ENCODE data around the gene PIGS. TPM values are rescaled to one million over a fixed set of nuclear protein-coding genes. Genes with fewer than 3 reads are reported as not detected.
A peak's percentile ranks its signal among the peaks of the same experiment; 100 is the strongest.

The PIGS gene
- total and polyA plus RNA-seq, 2 of the 13 experiments (the other 11 are each of a cell fraction or from before 2014, with no cell fraction given), result 31.7 to 42.6 TPM

GRCh38 chr17:28570716-28571360, 486 bp downstream of the PIGS start (continued):
- TF ChIP-seq PTBP1 (IDR thresholded peaks at IDR 0.05; ENCODE audit: low read depth, low read length, poor library complexity, severe bottlenecking), result no peak
- 0 out of 2 replicates have a peak, but pooled peaks have one; percentile 15 for TF ChIP-seq PITX1 (CRISPR knock-in tag; IDR thresholded peaks at IDR 0.05)
- 0 out of 2 replicates have a peak, but pooled peaks have one; percentile 33 for TF ChIP-seq ZNF547 (CRISPR knock-in tag; IDR thresholded peaks at IDR 0.05)
- no peak for TF ChIP-seq HNRNPL (IDR thresholded peaks at IDR 0.05; ENCODE audit: low read depth, low read length)
- TF ChIP-seq WIZ (CRISPR knock-in tag; IDR thresholded peaks at IDR 0.05), result no peak
- TF ChIP-seq ZNF709 (CRISPR knock-in tag; IDR thresholded peaks at IDR 0.05), result no peak
- TF ChIP-seq, protein P1, sequence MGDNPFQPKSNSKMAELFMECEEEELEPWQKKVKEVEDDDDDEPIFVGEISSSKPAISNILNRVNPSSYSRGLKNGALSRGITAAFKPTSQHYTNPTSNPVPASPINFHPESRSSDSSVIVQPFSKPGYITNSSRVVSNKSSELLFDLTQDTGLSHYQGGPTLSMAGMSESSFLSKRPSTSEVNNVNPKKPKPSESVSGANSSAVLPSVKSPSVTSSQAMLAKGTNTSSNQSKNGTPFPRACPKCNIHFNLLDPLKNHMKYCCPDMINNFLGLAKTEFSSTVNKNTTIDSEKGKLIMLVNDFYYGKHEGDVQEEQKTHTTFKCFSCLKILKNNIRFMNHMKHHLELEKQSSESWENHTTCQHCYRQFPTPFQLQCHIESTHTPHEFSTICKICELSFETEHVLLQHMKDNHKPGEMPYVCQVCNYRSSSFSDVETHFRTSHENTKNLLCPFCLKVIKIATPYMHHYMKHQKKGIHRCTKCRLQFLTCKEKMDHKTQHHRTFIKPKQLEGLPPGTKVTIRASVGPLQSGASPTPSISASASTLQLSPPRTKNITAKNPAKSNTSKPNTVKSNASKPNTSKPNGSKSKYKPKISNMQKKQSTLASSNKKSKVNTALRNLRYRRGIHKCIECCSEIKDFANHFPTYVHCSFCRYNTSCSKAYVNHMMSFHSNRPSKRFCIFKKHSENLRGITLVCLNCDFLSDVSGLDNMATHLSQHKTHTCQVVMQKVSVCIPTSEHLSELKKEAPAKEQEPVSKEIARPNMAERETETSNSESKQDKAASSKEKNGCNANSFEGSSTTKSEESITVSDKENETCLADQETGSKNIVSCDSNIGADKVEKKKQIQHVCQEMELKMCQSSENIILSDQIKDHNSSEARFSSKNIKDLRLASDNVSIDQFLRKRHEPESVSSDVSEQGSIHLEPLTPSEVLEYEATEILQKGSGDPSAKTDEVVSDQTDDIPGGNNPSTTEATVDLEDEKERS (CRISPR knock-in tag; IDR thresholded peaks at IDR 0.05), result no peak
- TF ChIP-seq ZNF276 (CRISPR knock-in tag; IDR thresholded peaks at IDR 0.05; ENCODE audit: low read depth), result no peak
- no peak for TF ChIP-seq RFX5 (IDR thresholded peaks at IDR 0.05; ENCODE audit: low read depth, low read length)
- TF ChIP-seq, protein P2, sequence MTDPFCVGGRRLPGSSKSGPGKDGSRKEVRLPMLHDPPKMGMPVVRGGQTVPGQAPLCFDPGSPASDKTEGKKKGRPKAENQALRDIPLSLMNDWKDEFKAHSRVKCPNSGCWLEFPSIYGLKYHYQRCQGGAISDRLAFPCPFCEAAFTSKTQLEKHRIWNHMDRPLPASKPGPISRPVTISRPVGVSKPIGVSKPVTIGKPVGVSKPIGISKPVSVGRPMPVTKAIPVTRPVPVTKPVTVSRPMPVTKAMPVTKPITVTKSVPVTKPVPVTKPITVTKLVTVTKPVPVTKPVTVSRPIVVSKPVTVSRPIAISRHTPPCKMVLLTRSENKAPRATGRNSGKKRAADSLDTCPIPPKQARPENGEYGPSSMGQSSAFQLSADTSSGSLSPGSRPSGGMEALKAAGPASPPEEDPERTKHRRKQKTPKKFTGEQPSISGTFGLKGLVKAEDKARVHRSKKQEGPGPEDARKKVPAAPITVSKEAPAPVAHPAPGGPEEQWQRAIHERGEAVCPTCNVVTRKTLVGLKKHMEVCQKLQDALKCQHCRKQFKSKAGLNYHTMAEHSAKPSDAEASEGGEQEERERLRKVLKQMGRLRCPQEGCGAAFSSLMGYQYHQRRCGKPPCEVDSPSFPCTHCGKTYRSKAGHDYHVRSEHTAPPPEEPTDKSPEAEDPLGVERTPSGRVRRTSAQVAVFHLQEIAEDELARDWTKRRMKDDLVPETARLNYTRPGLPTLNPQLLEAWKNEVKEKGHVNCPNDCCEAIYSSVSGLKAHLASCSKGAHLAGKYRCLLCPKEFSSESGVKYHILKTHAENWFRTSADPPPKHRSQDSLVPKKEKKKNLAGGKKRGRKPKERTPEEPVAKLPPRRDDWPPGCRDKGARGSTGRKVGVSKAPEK (CRISPR knock-in tag; IDR thresholded peaks at IDR 0.05; ENCODE audit: borderline replicate concordance), result no peak; the same call in 1 of the 2 replicates
- TF ChIP-seq ZBTB7B (CRISPR knock-in tag; IDR thresholded peaks at IDR 0.05), result no peak
- TF ChIP-seq HOXA9 (CRISPR knock-in tag; IDR thresholded peaks at IDR 0.05; ENCODE audit: borderline replicate concordance), result no peak
- peak; percentile 36; the same call in 1 of the 2 replicates for TF ChIP-seq KMT2A (CRISPR knock-in tag; IDR thresholded peaks at IDR 0.05)
- no peak for TF ChIP-seq ZFP36L2 (CRISPR knock-in tag; IDR thresholded peaks at IDR 0.05)
- TF ChIP-seq SMAD9 (CRISPR knock-in tag; IDR thresholded peaks at IDR 0.05), result no peak
- no peak for TF ChIP-seq RXRB (CRISPR knock-in tag; IDR thresholded peaks at IDR 0.05; ENCODE audit: borderline replicate concordance)
- TF ChIP-seq REL (CRISPR knock-in tag; conservative IDR thresholded peaks at IDR 0.05), result no peak
- no peak for TF ChIP-seq ZNF224 (CRISPR knock-in tag; IDR thresholded peaks at IDR 0.05)
- TF ChIP-seq ZSCAN5A (CRISPR knock-in tag; IDR thresholded peaks at IDR 0.05; ENCODE audit: borderline replicate concordance), result no peak
- no peak; the same call in 1 of the 2 replicates for TF ChIP-seq ZNF501 (CRISPR knock-in tag; IDR thresholded peaks at IDR 0.05)
- TF ChIP-seq ZFP82 (CRISPR knock-in tag; IDR thresholded peaks at IDR 0.05; ENCODE audit: borderline replicate concordance), result 0 out of 2 replicates have a peak, but pooled peaks have one; percentile 68
